Measurements from ENCODE around the gene SHE. TPM values are rescaled to one million over a fixed set of nuclear protein-coding genes. Genes with fewer than 3 reads are reported as not detected.

The SHE gene
- total and polyA plus RNA-seq, 2 of the 8 experiments (the other 6 are each of a cell fraction or from before 2014, with no cell fraction given): 0.44 to 0.45 TPM

DNA sequence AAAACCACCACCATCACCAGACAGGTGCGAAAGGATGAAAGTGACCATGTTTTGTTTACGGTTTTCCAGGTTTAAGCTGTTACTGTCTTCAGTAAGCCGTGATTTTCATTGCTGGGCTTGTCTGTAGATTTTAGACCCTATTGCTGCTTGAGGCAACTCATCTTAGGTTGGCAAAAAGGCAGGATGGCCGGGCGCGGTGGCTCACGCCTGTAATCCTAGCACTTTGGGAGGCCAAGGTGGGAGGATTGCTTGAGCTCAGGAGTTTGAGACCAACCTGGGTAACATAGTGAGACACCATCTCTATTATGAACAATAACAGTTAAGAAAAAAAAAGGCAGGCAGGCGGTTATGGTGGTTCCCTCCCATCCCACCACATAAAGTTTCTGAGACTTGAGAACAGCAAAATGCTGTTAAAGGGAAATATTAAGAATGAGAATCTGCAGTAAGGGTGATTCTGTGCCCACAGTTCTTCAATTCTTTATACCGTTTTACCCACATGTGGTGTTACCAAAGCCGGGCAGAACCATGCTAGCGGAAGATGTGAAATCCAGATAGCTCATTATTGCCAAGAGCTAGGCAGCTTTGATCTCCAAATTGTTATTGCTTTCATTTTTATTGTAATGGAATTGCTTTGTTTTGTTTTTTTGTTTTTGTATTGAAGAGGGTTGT is 34.6 kb downstream of the SHE start:
- POLR2A ChIA-PET (ENCODE audit: partially characterized antibody): interaction anchor here (0.6 to 1.1 kb wide), 4 partner anchors 44 to 534 kb away, joined by 3 read pairs; no protein-coding TSS in a partner anchor
- H4K91ac ChIP-seq (replicated peaks; ENCODE audit: insufficient read length, low read length): no peak overlapping the region
- DNase-seq (ENCODE audit: low read depth in 1 of 2, low spot score in 2 of 2) (no peak), FAIRE-seq (no peak)
- no peak overlapping the region for H3K14ac ChIP-seq (ENCODE audit: insufficient read length)
- H3K36me3 ChIP-seq (ENCODE audit: control insufficient read depth in 2 of 4, insufficient read depth in 4 of 4, low read length in 3 of 4): no peaks in the 10 kb centered on the region
- H3K4me2 ChIP-seq (ENCODE audit: insufficient read depth in 1 of 2, low read depth in 2 of 2, low read length in 2 of 2): no peak overlapping the region
- H4K20me1 ChIP-seq (replicated peaks in 1 of 2; ENCODE audit: control insufficient read depth in 1 of 2, insufficient read depth in 2 of 2, low read length in 2 of 2): no peaks in the 10 kb centered on the region
- H3K79me1 ChIP-seq (ENCODE audit: low read depth, low read length): no peaks in the 10 kb centered on the region
- H3K23ac ChIP-seq (ENCODE audit: insufficient read length): no peak overlapping the region
- no peak overlapping the region for H2BK15ac ChIP-seq (ENCODE audit: low read length)
- H3K79me2 ChIP-seq (ENCODE audit: control insufficient read depth in 1 of 2, insufficient read depth in 2 of 2, low read length in 2 of 2): no peaks in the 10 kb centered on the region
- no peaks in the 10 kb centered on the region for H3K9me3 ChIP-seq (ENCODE audit: insufficient read depth in 2 of 2, low read depth in 1 of 2, low read length in 1 of 2)
- H3K27ac ChIP-seq (ENCODE audit: low read depth, low read length): no peak overlapping the region
- H3K56ac ChIP-seq (replicated peaks; ENCODE audit: insufficient read length, low read depth, low read length): no peak overlapping the region
- H3K18ac ChIP-seq (ENCODE audit: extremely low read depth, low read length): no peak overlapping the region
- no peak overlapping the region for H3K4me3 ChIP-seq (ENCODE audit: extremely low read depth in 1 of 4, insufficient read depth in 2 of 4, low read depth in 3 of 4, low read length in 4 of 4)
- H2BK120ac ChIP-seq (replicated peaks; ENCODE audit: low read depth, low read length): no peak overlapping the region
- H3K27me3 ChIP-seq (replicated peaks in 1 of 4; ENCODE audit: control insufficient read depth in 3 of 4, extremely low read depth in 1 of 4, insufficient read depth in 3 of 4, low read length in 3 of 4): no peaks in the 10 kb centered on the region
- CTCF ChIA-PET (ENCODE audit: partially characterized antibody): interaction anchor here (0.6 to 4.8 kb wide), 10 partner anchors 13 to 1542 kb away, joined by 3 to 30 read pairs (median 4); no protein-coding TSS in a partner anchor
- H2AFZ ChIP-seq (ENCODE audit: low read length): no peak overlapping the region
- no peaks in the 10 kb centered on the region for H3K23me2 ChIP-seq (ENCODE audit: low read depth, low read length)
- no peak overlapping the region for H4K8ac ChIP-seq (ENCODE audit: extremely low read depth, insufficient read depth, low read length)
- no peak overlapping the region for H2AK5ac ChIP-seq (ENCODE audit: low read depth, low read length)
- H2BK5ac ChIP-seq (ENCODE audit: low read depth, low read length): no peak overlapping the region
- H3K4me1 ChIP-seq (replicated peaks in 1 of 4; ENCODE audit: control insufficient read depth in 3 of 4, insufficient read depth in 4 of 4, low read length in 3 of 4): peaks cover 0 to 4% (median 2%) of the 10 kb centered on the region in 4 experiments; a peak in 4 of 7 replicates
- H3K9ac ChIP-seq (replicated peaks in 1 of 4; ENCODE audit: extremely low read depth in 1 of 4, low read depth in 3 of 4, low read length in 3 of 4): no peak overlapping the region
- no peak overlapping the region for H2BK12ac ChIP-seq (ENCODE audit: low read depth, low read length)
- 93% methylated on average over 11 of the region's 11 CpGs; no CpG with 5 or more reads in 1 of the 2 experiments for WGBS, 2 experiments (ENCODE audit: extremely low coverage in 1 of 2, insufficient coverage in 1 of 2, insufficient read length in 1 of 2, insufficient replicate concordance in 2 of 2, low coverage in 1 of 2, low lambda C conversion rate in 2 of 2, missing lambda C conversion rate in 1 of 2)
- no peak overlapping the region for H2BK20ac ChIP-seq (ENCODE audit: low read length)
- no peak overlapping the region for H4K5ac ChIP-seq (ENCODE audit: insufficient read length, low read depth, low read length)
- no peak overlapping the region for H3K4ac ChIP-seq (replicated peaks; ENCODE audit: insufficient read length, low read depth, low read length)
- TF ChIP-seq MAFK (IDR thresholded peaks at IDR 0.05; ENCODE audit: low read depth, low read length) (no peak), SUZ12 (IDR thresholded peaks at IDR 0.05; ENCODE audit: low read length) (no peak), RBBP5 (IDR thresholded peaks at IDR 0.05; ENCODE audit: borderline replicate concordance, low read depth, low read length) (no peak), RNF2 (IDR thresholded peaks at IDR 0.05; ENCODE audit: borderline replicate concordance, low read depth, low read length, missing control alignments, poor library complexity, severe bottlenecking) (no peak), BCL11A (IDR thresholded peaks at IDR 0.05; ENCODE audit: low read depth in 2 of 2, low read length in 2 of 2) (no peak), JUN (IDR thresholded peaks at IDR 0.05; ENCODE audit: low read depth, low read length) (no peak), ZNF274 (IDR thresholded peaks at IDR 0.05; ENCODE audit: borderline replicate concordance, extremely low read depth, low read length) (no peak), EZH2 (IDR thresholded peaks at IDR 0.05; ENCODE audit: low read depth, low read length, severe bottlenecking) (no peak)

All from H1 (cell line).